ENCODE measurements around the gene NLGN4X. TPM values are rescaled to one million over a fixed set of nuclear protein-coding genes. Genes with fewer than 3 reads are reported as not detected.

NLGN4X gene
- total RNA-seq, 2 donors from 2014 or later = 19.2 to 76.9 TPM

DNA sequence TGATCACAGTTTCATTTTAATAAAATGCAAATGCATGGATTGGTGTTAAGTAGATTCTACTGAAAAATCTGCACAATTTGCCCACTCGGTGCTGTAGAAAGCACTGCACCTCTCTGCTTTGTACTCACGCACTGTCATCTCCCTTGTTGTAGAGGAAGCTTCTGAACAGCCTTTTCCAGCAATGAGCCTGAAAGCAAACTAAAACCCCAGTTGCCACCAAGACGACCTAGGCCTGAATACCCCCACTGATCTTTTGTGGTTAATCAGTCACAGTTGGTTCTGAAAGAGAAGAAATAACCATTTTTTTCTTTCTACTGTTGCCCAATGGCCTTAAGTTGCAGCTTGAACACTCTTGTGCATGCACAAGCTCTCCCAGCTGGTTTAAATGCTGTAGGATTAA, 229.8 kb downstream of the NLGN4X start:
- H3K9me3 ChIP-seq (ENCODE audit: control insufficient read depth, low read length) = no peaks in the 10 kb centered on the region
- no peak overlapping the region for H3K27ac ChIP-seq (ENCODE audit: low read depth, low read length)
- peaks cover 21% of the 10 kb centered on the region for H3K4me1 Mint-ChIP-seq
- no peak overlapping the region for H3K27ac Mint-ChIP-seq
- no peaks in the 10 kb centered on the region for H3K27me3 ChIP-seq (ENCODE audit: control insufficient read depth, insufficient read depth, low read length, poor library complexity, severe bottlenecking)
- no peaks in the 10 kb centered on the region for H3K27me3 Mint-ChIP-seq (ENCODE audit: insufficient read depth)
- H3K4me3 Mint-ChIP-seq = no peak overlapping the region
- H3K4me3 ChIP-seq (ENCODE audit: low read length) = no peak overlapping the region
- no peak overlapping the region for H3K9ac ChIP-seq (ENCODE audit: extremely low read depth, low read length, poor library complexity, severe bottlenecking)
- no peak for DNase-seq
- H3K36me3 ChIP-seq (ENCODE audit: control insufficient read depth, insufficient read depth, low read length) = no peaks in the 10 kb centered on the region
- H3K9me3 Mint-ChIP-seq = no peaks in the 10 kb centered on the region
- WGBS, 2 experiments (ENCODE audit: insufficient coverage in 1 of 2, insufficient read length in 1 of 2) = 87% methylated on average over 3 of the region's 3 CpGs; no CpG with 5 or more reads in 1 of the 2 experiments
- TF ChIP-seq, protein P1, sequence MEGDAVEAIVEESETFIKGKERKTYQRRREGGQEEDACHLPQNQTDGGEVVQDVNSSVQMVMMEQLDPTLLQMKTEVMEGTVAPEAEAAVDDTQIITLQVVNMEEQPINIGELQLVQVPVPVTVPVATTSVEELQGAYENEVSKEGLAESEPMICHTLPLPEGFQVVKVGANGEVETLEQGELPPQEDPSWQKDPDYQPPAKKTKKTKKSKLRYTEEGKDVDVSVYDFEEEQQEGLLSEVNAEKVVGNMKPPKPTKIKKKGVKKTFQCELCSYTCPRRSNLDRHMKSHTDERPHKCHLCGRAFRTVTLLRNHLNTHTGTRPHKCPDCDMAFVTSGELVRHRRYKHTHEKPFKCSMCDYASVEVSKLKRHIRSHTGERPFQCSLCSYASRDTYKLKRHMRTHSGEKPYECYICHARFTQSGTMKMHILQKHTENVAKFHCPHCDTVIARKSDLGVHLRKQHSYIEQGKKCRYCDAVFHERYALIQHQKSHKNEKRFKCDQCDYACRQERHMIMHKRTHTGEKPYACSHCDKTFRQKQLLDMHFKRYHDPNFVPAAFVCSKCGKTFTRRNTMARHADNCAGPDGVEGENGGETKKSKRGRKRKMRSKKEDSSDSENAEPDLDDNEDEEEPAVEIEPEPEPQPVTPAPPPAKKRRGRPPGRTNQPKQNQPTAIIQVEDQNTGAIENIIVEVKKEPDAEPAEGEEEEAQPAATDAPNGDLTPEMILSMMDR (conservative IDR thresholded peaks at IDR 0.05) = no peak
- H3K36me3 Mint-ChIP-seq (ENCODE audit: low read depth) = no peaks in the 10 kb centered on the region
- H3K4me1 ChIP-seq (ENCODE audit: control insufficient read depth, insufficient read depth, low read length) = no peaks in the 10 kb centered on the region

DNA sequence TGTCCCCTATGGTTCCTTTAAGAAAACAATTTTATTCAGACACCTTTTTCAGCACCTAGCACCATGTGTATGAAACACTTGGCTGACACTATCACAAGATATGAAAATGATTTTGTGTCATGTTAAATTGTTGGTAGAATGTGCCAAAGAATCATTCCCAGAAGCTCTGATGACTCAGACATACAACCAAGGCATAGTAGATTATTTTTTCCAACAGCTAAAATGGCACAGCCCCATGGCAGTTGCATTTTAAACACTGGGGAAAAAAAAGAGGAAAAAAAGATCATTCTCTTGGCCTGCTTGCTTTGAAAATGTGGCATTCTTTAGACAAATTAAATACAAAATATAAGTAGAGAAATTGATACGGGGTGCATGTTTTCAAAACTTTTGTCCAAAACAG, 230.2 kb downstream of the NLGN4X start:
- no peaks in the 10 kb centered on the region for H3K36me3 Mint-ChIP-seq (ENCODE audit: low read depth)
- TF ChIP-seq, protein P1 (conservative IDR thresholded peaks at IDR 0.05) = no peak
- DNase-seq = no peak
- H3K4me3 Mint-ChIP-seq = no peak overlapping the region
- Histone ChIP-seq H3K4me3 (ENCODE audit: low read length) (no peak overlapping the region), H3K4me1 (ENCODE audit: control insufficient read depth, insufficient read depth, low read length) (no peaks in the 10 kb centered on the region), H3K9me3 (ENCODE audit: control insufficient read depth, low read length) (no peaks in the 10 kb centered on the region), H3K36me3 (ENCODE audit: control insufficient read depth, insufficient read depth, low read length) (no peaks in the 10 kb centered on the region), H3K9ac (ENCODE audit: extremely low read depth, low read length, poor library complexity, severe bottlenecking) (no peak overlapping the region), H3K27me3 (ENCODE audit: control insufficient read depth, insufficient read depth, low read length, poor library complexity, severe bottlenecking) (no peaks in the 10 kb centered on the region), H3K27ac (ENCODE audit: low read depth, low read length) (no peak overlapping the region)
- WGBS, 2 experiments (ENCODE audit: insufficient coverage in 1 of 2, insufficient read length in 1 of 2) = 100% methylated on average over 1 of the region's 1 CpG; no CpG with 5 or more reads in 1 of the 2 experiments
- H3K4me1 Mint-ChIP-seq = peaks cover 21% of the 10 kb centered on the region
- H3K27ac Mint-ChIP-seq = no peak overlapping the region
- no peaks in the 10 kb centered on the region for H3K27me3 Mint-ChIP-seq (ENCODE audit: insufficient read depth)
- no peaks in the 10 kb centered on the region for H3K9me3 Mint-ChIP-seq

DNA sequence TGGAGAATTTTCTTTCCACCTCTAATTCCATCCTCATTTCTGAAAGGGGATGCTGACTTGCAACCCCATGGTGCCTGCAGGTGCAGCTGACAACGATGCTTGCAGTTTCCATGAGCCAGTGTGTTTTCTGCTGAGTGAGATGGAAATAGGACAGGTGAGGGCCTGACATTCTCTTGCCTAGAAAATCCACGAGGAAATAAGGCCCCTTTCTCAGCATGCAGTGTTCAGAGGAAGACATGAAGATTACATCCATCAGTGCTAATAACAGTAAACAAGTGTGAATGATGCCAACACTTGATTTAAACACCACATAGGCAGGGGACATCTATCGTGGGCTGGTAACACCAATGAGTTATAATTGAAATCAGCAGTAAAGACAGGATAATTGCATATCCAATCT, 237.3 kb downstream of the NLGN4X start:
- TF ChIP-seq, protein P1 (conservative IDR thresholded peaks at IDR 0.05) = no peak
- H3K4me1 Mint-ChIP-seq = peaks cover 14% of the 10 kb centered on the region
- no peaks in the 10 kb centered on the region for H3K9me3 ChIP-seq (ENCODE audit: control insufficient read depth, low read length)
- WGBS, 2 experiments (ENCODE audit: insufficient coverage in 1 of 2, insufficient read length in 1 of 2) = 97% methylated on average over 3 of the region's 3 CpGs; no CpG with 5 or more reads in 1 of the 2 experiments
- H3K36me3 Mint-ChIP-seq (ENCODE audit: low read depth) = peaks cover 3% of the 10 kb centered on the region
- H3K4me3 ChIP-seq (ENCODE audit: low read length) = no peak overlapping the region
- DNase-seq = no peak
- H3K27ac ChIP-seq (ENCODE audit: low read depth, low read length) = no peak overlapping the region
- no peaks in the 10 kb centered on the region for H3K4me1 ChIP-seq (ENCODE audit: control insufficient read depth, insufficient read depth, low read length)
- H3K27ac Mint-ChIP-seq = no peak overlapping the region
- no peaks in the 10 kb centered on the region for H3K27me3 ChIP-seq (ENCODE audit: control insufficient read depth, insufficient read depth, low read length, poor library complexity, severe bottlenecking)
- H3K9me3 Mint-ChIP-seq = no peaks in the 10 kb centered on the region
- H3K36me3 ChIP-seq (ENCODE audit: control insufficient read depth, insufficient read depth, low read length) = no peaks in the 10 kb centered on the region
- no peaks in the 10 kb centered on the region for H3K27me3 Mint-ChIP-seq (ENCODE audit: insufficient read depth)
- H3K9ac ChIP-seq (ENCODE audit: extremely low read depth, low read length, poor library complexity, severe bottlenecking) = no peak overlapping the region
- no peak overlapping the region for H3K4me3 Mint-ChIP-seq
